Measurements from ENCODE around the gene HS6ST2.

Gene HS6ST2

DNA sequence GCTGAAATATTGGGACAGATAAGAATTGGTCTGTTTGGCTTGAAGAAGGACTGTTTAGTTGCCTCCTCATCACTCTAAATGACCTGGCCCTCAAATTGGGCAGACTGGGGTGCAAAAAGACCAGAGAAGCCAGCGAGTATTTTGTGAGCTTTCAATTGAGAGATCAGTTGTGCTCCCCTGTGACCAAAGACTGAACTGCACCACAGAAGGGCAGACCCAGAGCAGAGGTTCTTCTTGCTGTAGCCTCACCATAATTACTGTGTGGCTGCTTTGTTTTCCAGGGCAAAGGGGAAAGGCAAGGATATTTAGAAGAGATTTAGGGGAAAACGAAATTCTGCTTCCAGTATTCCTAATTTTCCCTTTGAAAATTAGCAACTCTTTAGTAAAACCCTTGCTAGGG is 365.5 kb downstream of the HS6ST2 start:
- no peak overlapping the region for H3K27ac ChIP-seq
- no peak overlapping the region for H3K4me3 ChIP-seq

DNA sequence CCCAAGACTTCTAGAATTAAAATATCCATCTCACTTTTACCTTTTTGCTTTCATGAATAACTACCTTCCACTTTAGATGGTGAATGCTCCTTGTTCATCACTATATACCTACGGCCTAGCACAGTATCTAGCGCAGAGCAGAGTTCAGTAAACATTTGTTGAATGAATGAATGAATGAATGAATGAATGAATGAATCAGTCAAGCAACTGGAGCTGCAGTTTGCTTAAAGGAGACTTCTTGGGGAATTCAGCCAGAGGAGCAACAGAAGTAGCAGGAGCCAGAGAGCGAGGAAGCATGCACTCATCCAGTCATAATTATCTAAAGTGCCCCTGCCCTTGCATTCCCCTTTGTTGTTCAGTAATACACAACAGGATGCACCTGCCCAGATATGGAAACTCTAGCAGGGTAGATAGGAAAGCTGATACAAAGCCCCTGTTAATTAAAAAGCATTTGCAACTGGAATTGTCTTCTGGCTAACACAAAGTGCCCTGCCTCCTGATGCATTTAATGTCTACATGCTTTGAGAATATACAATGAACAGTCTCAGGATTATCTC is 366.6 kb downstream of the HS6ST2 start:
- Histone ChIP-seq H3K27ac (no peak overlapping the region), H3K4me3 (no peak overlapping the region)

DNA sequence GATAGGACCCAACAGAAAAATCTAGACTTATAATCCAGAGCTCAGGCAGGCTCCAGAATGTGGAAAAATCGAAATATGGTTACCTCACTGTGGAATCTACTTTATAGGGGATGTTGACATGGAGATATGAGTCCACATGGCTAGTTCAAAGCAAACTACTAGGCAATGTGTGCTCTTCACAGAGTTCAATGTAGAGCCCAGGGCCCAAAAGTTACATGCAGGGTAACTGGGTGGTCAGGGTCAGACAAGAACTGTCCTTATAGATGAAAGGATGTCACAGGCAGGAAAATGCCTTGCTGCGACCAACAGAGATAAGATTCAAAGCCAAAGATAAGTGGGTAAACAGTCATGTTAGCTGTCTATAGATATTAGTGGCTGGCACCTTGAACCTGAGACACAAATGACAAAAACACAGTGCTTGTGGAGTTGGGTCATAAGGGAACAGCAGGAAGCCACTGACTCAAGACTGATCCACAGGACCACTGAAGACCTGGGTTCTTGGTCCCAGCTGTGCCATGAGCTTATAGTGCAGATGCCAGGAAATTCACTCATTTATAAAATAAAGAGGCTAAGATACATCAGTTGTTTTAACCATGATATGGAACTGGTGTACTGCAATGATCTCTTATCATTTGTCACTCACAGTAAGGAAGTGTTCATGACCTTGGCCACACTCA is 367.9 kb downstream of the HS6ST2 start:
- H3K4me3 ChIP-seq: no peak overlapping the region
- H3K27ac ChIP-seq: no peak overlapping the region

DNA sequence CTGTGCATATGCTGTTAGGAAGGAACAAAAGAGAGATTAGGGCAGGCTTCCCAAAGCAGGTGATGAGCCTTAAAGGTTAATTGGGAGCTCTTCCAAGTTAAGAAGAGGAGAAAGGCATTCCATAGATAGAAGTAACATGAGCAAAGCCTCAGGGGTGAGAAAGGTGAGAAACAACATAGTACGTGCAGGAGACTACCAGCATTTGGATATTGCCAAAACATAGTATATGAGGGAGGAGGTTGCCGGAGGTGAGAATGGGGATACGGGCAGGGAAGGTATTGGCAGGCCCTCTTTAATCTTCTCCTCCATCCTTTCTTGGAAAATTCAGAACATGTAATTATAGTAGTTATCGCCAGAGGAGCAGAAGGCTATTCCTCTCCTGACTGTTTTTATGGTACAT is 373.5 kb downstream of the HS6ST2 start:
- Histone ChIP-seq H3K4me3 (no peak overlapping the region), H3K27ac (no peak overlapping the region)

DNA sequence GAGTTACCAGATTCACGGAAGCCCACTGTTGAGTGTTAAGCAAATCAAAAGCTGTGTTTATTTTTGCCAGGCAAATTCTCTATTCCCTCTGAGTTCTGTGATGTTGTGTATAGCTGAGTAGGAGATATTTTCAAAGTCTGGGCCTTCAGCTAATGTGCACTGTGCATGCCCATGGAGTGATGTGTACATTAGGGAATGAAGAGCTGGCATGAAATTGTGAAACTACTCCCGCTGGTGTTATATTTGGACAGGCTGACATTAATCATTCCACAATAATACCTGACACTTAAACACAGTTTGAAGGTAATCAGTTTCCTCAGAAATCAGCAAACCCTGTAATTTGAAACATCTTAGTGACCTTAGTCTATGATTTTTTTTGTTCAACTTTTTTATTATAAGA is 381.5 kb downstream of the HS6ST2 start:
- H3K4me3 ChIP-seq: no peak overlapping the region
- H3K27ac ChIP-seq: no peak overlapping the region

All from skin epidermis (tissue), 12 donors.